Chondrocyte (in vitro differentiated cells): Measurements from ENCODE around the gene CYGB. TPM values are rescaled to one million over a fixed set of nuclear protein-coding genes. Genes with fewer than 3 reads are reported as not detected.

ENCODE experiments used
- DNase-seq: peaks from one replicate; pipeline ENCODE4 v3.0.0; 2021; ENCODE audit warnings: mixed read lengths, low spot score
- H3K27ac Mint-ChIP-seq: one replicate; pipeline ENCODE4 v1.8.0; 2021; ENCODE audit warnings: mild to moderate bottlenecking, moderate library complexity, mixed read lengths; ENCODE audit not compliant: unreplicated experiment
- H3K27me3 Mint-ChIP-seq: 2 replicates; pipeline ENCODE4 v1.8.0; 2021; ENCODE audit warnings: low read depth, mixed read lengths
- H3K36me3 Mint-ChIP-seq: 2 replicates; pipeline ENCODE4 v1.8.0; 2021; ENCODE audit warnings: low read depth, mixed read lengths
- H3K4me1 Mint-ChIP-seq: 2 replicates; pipeline ENCODE4 v1.8.0; 2021; ENCODE audit warnings: low read depth, mild to moderate bottlenecking, mixed read lengths
- H3K4me3 Mint-ChIP-seq: one replicate; pipeline ENCODE4 v1.8.0; 2021; ENCODE audit warnings: mild to moderate bottlenecking, moderate library complexity, mixed read lengths; ENCODE audit not compliant: unreplicated experiment
- H3K9me3 Mint-ChIP-seq: 2 replicates; pipeline ENCODE4 v1.8.0; 2021; ENCODE audit warnings: low read depth, mixed read lengths
- CTCF ChIP-seq: fragments of 200-600 bp; sonication (generic); IDR thresholded peaks from 2 replicates; pipeline ENCODE4 v1.5.0; 2021; ENCODE audit warnings: antibody characterized with exemption, mild to moderate bottlenecking, moderate library complexity
- total RNA-seq: library from RNA; stranded (reverse); gene quantifications from 3 replicates; pipeline ENCODE4 v1.2.1, GENCODE V29; 2021

Gene CYGB
- total RNA-seq, 1 donor from 2014 or later, result 5.4 TPM

- H3K4me1 Mint-ChIP-seq, result peaks cover 48% of the 10 kb centered on the region
- peak overlapping the region; percentile 100 for H3K27ac Mint-ChIP-seq
- peak overlapping the region; percentile 99 for H3K4me3 Mint-ChIP-seq
- no peak for DNase-seq
- H3K9me3 Mint-ChIP-seq, result no peaks in the 10 kb centered on the region
- H3K36me3 Mint-ChIP-seq, result peaks cover 12% of the 10 kb centered on the region
- peak; percentile 89 for TF ChIP-seq CTCF
- no peaks in the 10 kb centered on the region for H3K27me3 Mint-ChIP-seq
These were observed 20.9 kb upstream of the CYGB start for GRCh38 chr17:76558198-76559095.

GRCh38 chr17:76557368-76558197 is 20.1 kb upstream of the CYGB start:
- TF ChIP-seq CTCF, result peak; percentile 81

GRCh38 chr17:76556765-76557367 is 19.4 kb upstream of the CYGB start:
- Mint-ChIP-seq H3K4me1 (peaks cover 44% of the 10 kb centered on the region), H3K9me3 (no peaks in the 10 kb centered on the region), H3K27ac (peak overlapping the region; percentile 100), H3K4me3 (peak overlapping the region; percentile 99), H3K36me3 (peaks cover 7% of the 10 kb centered on the region), H3K27me3 (no peaks in the 10 kb centered on the region)
- no peak for TF ChIP-seq CTCF
- DNase-seq, result no peak

More at GRCh38 chr17:76557368-76558197, 20.1 kb upstream of the CYGB start:
- Mint-ChIP-seq H3K27me3 (no peaks in the 10 kb centered on the region), H3K36me3 (peaks cover 8% of the 10 kb centered on the region), H3K9me3 (no peaks in the 10 kb centered on the region), H3K27ac (peak overlapping the region; percentile 100), H3K4me3 (peak overlapping the region; percentile 99), H3K4me1 (peaks cover 45% of the 10 kb centered on the region)
- DNase-seq, result peak; percentile 97

- TF ChIP-seq CTCF, result no peak
- Mint-ChIP-seq H3K36me3 (peaks cover 3% of the 10 kb centered on the region), H3K9me3 (no peaks in the 10 kb centered on the region), H3K4me3 (no peak overlapping the region), H3K4me1 (peaks cover 26% of the 10 kb centered on the region), H3K27ac (no peak overlapping the region), H3K27me3 (no peaks in the 10 kb centered on the region)
- DNase-seq, result no peak
These were observed 16.6 kb upstream of the CYGB start for GRCh38 chr17:76554131-76554530.
